Measurements from ENCODE around the gene AMMECR1.

- no peak for TF ChIP-seq CTCF (conservative IDR thresholded peaks at IDR 0.05; ENCODE audit: low read length)
- TF ChIP-seq EZH2phosphoT487 (IDR thresholded peaks at IDR 0.05; ENCODE audit: borderline replicate concordance), result no peak
Observed at GRCh38 chrX:110316351-110317060, 1.4 kb downstream of the AMMECR1 start.

All from Loucy (cell line).